Suprapubic skin (tissue), 4 donors: Measurements from ENCODE around the gene CDC42BPA. TPM values are rescaled to one million over a fixed set of nuclear protein-coding genes. Genes with fewer than 3 reads are reported as not detected.

Source experiments
- DNase-seq, 2 donors: peaks; one replicate each; pipeline ENCODE4 v3.0.0-alpha.2; 2019; ENCODE audit warnings: low spot score in 2 of 2
- H3K27ac ChIP-seq: fragments of 200-600 bp; sonication (generic); one replicate; pipeline ENCODE4 v1.5.1; 2019
- H3K27me3 ChIP-seq: fragments of 200-600 bp; sonication (generic); one replicate; pipeline ENCODE4 v1.5.1; 2019
- H3K36me3 ChIP-seq: fragments of 200-600 bp; sonication (generic); one replicate; pipeline ENCODE4 v1.5.1; 2019
- H3K4me1 ChIP-seq: fragments of 200-600 bp; sonication (generic); one replicate; pipeline ENCODE4 v1.5.1; 2019
- H3K4me3 ChIP-seq: fragments of 200-600 bp; sonication (generic); one replicate; pipeline ENCODE4 v1.5.1; 2019; ENCODE audit warnings: mild to moderate bottlenecking
- H3K9me3 ChIP-seq: fragments of 200-600 bp; sonication (generic); one replicate; pipeline ENCODE4 v1.5.1; 2019
- EP300 ChIP-seq: sonication (generic); formaldehyde crosslinking; IDR thresholded peaks from one replicate; pipeline ENCODE4 v1.6.1; 2017; ENCODE audit warnings: antibody characterized with exemption
- POLR2A ChIP-seq, 2 donors: fragments of 450-650 bp; IDR thresholded peaks; one replicate each; pipeline ENCODE4 v1.6.1; 2017; ENCODE audit warnings: antibody characterized with exemption in 2 of 2, mild to moderate bottlenecking in 2 of 2, moderate library complexity in 2 of 2
- POLR2AphosphoS5 ChIP-seq, 3 donors: sonication (generic); formaldehyde crosslinking; IDR thresholded peaks; one replicate each; pipeline ENCODE4 v1.6.1; 2017; ENCODE audit warnings: antibody characterized with exemption in 3 of 3
- WGBS: methylation state at CpG from one replicate; pipeline ENCODE4 v1.1.5; 2018; 5-methylcytosine and 5-hydroxymethylcytosine counted together
- total RNA-seq, 4 donors: library from RNA; depleted of rRNA; stranded (reverse); fragments of >200 nt; gene quantifications; one replicate each; pipeline ENCODE4 v1.1.0, GENCODE V29; 2016
- TF ChIP-seq, protein P1 (sequence below), 2 donors: fragments of 200-600 bp in 1 of 2; fragments of 450-650 bp in 1 of 2; sonication (generic) in 1 of 2; IDR thresholded peaks; one replicate each; pipeline ENCODE4 v1.5.1; 2016 to 2019; ENCODE audit warnings: antibody characterized with exemption in 2 of 2, mild to moderate bottlenecking in 1 of 2, moderate library complexity in 1 of 2

CDC42BPA gene
- total RNA-seq, 4 donors from 2014 or later, result 12.2 to 54.6 (median 14.9) TPM

DNA sequence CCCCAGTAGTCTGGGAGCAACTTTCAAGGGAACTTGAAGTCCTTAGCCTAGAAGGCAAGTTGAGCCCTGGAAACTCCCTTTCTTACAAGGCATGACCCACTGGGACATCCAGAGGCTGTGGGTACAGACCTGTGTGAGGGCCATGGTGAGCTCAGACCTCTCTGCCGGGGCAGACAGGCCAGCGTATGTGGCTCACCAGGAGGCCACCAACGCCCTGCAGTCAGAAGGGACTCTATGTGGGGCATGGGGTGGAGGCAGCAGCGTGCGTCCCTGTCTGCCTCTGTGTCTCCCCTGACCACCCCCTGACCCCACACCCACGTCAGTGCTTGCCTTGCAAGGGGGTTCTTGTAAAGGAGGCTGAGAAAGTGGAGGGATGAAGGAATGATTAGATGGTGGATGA, 367.4 kb downstream of the CDC42BPA start:
- H3K9me3 ChIP-seq, result no peaks in the 10 kb centered on the region
- TF ChIP-seq, protein P1, sequence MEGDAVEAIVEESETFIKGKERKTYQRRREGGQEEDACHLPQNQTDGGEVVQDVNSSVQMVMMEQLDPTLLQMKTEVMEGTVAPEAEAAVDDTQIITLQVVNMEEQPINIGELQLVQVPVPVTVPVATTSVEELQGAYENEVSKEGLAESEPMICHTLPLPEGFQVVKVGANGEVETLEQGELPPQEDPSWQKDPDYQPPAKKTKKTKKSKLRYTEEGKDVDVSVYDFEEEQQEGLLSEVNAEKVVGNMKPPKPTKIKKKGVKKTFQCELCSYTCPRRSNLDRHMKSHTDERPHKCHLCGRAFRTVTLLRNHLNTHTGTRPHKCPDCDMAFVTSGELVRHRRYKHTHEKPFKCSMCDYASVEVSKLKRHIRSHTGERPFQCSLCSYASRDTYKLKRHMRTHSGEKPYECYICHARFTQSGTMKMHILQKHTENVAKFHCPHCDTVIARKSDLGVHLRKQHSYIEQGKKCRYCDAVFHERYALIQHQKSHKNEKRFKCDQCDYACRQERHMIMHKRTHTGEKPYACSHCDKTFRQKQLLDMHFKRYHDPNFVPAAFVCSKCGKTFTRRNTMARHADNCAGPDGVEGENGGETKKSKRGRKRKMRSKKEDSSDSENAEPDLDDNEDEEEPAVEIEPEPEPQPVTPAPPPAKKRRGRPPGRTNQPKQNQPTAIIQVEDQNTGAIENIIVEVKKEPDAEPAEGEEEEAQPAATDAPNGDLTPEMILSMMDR (IDR thresholded peaks at IDR 0.05), result no peak
- TF ChIP-seq EP300, result no peak
- no peak for TF ChIP-seq POLR2A (IDR thresholded peaks at IDR 0.05)
- TF ChIP-seq POLR2AphosphoS5 (IDR thresholded peaks at IDR 0.05), result no peak
- peaks cover 8% of the 10 kb centered on the region for H3K4me1 ChIP-seq
- H3K27ac ChIP-seq, result no peak overlapping the region
- DNase-seq, result no peak
- no peaks in the 10 kb centered on the region for H3K36me3 ChIP-seq
- no peaks in the 10 kb centered on the region for H3K27me3 ChIP-seq
- no peak overlapping the region for H3K4me3 ChIP-seq
- 92% methylated on average over 2 of the region's 6 CpGs for WGBS

DNA sequence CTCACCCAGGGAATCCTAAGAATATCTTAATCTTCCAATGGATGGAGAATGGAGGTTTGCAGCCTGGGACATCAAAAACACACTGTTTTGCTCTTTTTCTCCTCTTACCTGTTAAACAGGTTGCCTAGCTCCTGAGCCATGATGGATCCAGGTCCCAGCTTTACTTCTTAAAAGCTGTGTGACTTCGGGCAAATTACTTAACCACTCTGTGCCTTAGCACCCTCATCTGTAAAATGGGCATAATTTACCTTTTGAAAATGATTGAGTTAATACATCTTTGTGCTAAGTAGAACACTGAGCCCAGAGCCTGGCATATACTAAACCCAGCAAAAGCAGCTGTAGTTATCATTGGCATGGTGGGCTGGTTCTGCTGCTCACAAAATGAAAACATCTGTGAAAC, 368.0 kb downstream of the CDC42BPA start:
- Histone ChIP-seq H3K4me3 (no peak overlapping the region), H3K27me3 (no peaks in the 10 kb centered on the region), H3K4me1 (peaks cover 14% of the 10 kb centered on the region), H3K36me3 (no peaks in the 10 kb centered on the region), H3K27ac (no peak overlapping the region), H3K9me3 (no peaks in the 10 kb centered on the region)
- 100% methylated on average over 1 of the region's 1 CpG for WGBS
- DNase-seq, result no peak
- no peak for TF ChIP-seq POLR2A (IDR thresholded peaks at IDR 0.05)
- no peak for TF ChIP-seq POLR2AphosphoS5 (IDR thresholded peaks at IDR 0.05)
- no peak for TF ChIP-seq EP300
- TF ChIP-seq, protein P1 (IDR thresholded peaks at IDR 0.05), result no peak

DNA sequence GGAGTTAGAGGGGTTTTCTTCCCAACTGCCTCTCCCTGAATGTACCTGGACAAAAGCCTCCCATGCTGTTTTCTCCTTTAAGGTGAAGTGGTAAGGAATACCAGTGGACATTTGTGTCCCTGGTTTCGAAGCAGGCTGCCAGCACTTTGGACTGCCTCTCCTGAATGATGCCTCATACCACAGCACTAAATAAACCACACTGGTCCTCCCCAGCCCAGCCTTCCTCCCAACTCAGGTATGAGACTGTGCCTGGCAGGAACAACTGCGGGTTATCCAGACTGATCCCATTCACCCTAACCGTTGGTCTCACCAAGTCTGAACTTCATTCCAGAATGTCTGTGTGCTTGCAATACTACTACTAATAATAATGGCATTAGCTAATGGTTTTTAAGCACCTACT, 368.9 kb downstream of the CDC42BPA start:
- Histone ChIP-seq H3K4me3 (no peak overlapping the region), H3K27ac (no peak overlapping the region), H3K4me1 (peaks cover 20% of the 10 kb centered on the region), H3K9me3 (no peaks in the 10 kb centered on the region), H3K36me3 (no peaks in the 10 kb centered on the region), H3K27me3 (no peaks in the 10 kb centered on the region)
- DNase-seq, result no peak
- 92% methylated on average over 3 of the region's 3 CpGs for WGBS
- TF ChIP-seq, protein P1 (IDR thresholded peaks at IDR 0.05), result no peak
- no peak for TF ChIP-seq EP300
- no peak for TF ChIP-seq POLR2AphosphoS5 (IDR thresholded peaks at IDR 0.05)
- TF ChIP-seq POLR2A (IDR thresholded peaks at IDR 0.05), result no peak

DNA sequence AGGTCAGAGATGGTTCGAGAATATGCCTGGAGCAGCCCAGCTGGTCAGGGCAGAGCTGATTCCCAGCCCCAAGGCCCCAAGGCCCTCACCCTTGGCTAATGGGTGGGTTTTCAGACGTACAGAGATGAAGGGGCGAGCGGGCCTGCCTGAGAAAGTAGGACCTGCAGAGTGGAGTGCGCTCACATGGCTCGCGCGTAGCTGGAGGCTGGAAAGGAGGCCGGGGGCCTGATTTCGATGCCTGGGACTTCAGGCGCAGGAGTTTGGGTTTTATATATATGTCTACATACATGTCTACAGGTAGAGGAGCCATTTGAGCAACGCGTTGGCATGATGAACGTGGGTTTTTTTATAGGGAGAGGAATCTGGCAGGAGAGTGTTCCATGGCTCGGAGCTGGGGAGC, 369.3 kb downstream of the CDC42BPA start:
- no peak for DNase-seq
- no peak overlapping the region for H3K4me3 ChIP-seq
- H3K27me3 ChIP-seq, result no peaks in the 10 kb centered on the region
- 97% methylated on average over 15 of the region's 15 CpGs for WGBS
- no peaks in the 10 kb centered on the region for H3K36me3 ChIP-seq
- TF ChIP-seq POLR2A (IDR thresholded peaks at IDR 0.05) (no peak), POLR2AphosphoS5 (IDR thresholded peaks at IDR 0.05) (no peak), EP300 (no peak)
- TF ChIP-seq, protein P1 (IDR thresholded peaks at IDR 0.05), result no peak
- H3K9me3 ChIP-seq, result no peaks in the 10 kb centered on the region
- H3K27ac ChIP-seq, result no peak overlapping the region
- peaks cover 23% of the 10 kb centered on the region for H3K4me1 ChIP-seq

DNA sequence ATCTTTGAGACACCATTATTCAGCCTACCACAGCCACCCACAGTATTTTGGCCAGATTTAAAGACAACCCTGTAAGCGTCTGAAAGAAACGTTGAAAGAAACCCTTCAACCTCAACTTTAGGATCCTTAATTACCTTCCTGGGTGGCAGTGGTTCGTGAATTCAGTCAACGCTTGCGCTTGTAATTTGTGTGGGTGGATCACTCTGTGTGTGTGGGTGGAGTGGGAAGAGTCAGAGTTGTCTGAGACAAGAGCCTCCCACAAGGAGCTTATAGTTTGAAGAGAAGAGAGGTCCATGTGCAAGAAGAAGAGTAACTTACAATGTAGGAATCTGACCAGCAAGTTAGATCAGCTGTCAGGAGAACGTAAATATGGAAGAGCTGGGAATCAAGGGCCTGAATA, 369.8 kb downstream of the CDC42BPA start:
- WGBS, result 97% methylated on average over 6 of the region's 6 CpGs
- Histone ChIP-seq H3K27ac (no peak overlapping the region), H3K36me3 (no peaks in the 10 kb centered on the region), H3K4me1 (peaks cover 27% of the 10 kb centered on the region), H3K4me3 (no peak overlapping the region), H3K27me3 (no peaks in the 10 kb centered on the region), H3K9me3 (no peaks in the 10 kb centered on the region)
- DNase-seq, result no peak
- TF ChIP-seq POLR2A (IDR thresholded peaks at IDR 0.05), result no peak
- no peak for TF ChIP-seq POLR2AphosphoS5 (IDR thresholded peaks at IDR 0.05)
- no peak for TF ChIP-seq EP300
- TF ChIP-seq, protein P1 (IDR thresholded peaks at IDR 0.05), result no peak
